ENCODE measurements around the gene MBNL1.

Gene MBNL1

DNA sequence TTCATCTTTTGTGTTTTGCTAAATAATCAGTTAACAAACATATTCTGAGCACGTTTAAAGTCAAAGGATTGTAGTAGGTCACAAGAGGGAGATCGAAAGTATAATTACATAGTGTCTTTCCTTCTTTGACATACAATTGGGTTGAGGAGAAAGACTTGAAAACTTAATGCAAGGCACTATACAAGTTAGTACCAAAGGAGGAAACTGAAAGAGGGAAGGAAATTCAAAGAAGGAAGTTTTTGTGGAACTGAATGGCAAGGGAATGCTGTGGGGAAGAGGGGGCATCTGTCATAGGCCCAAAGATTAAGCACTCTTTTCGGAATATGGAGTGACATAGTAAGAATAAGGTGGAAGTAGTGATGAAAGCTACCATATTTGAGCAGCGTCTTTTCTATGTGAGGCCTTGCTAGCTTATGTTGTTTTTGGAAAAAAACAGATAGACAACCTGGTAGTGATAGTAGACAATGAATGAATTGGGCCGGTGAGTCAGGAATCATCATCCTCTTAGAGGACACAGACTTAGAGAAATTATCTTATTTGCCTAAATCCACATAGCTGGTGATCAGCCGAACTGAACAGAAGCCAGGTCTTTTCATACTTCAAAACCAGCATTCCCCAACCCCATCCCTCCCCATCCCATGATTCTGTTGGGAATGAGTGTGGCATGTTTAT is 10.2 kb downstream of the MBNL1 start:
- no peak for FAIRE-seq

DNA sequence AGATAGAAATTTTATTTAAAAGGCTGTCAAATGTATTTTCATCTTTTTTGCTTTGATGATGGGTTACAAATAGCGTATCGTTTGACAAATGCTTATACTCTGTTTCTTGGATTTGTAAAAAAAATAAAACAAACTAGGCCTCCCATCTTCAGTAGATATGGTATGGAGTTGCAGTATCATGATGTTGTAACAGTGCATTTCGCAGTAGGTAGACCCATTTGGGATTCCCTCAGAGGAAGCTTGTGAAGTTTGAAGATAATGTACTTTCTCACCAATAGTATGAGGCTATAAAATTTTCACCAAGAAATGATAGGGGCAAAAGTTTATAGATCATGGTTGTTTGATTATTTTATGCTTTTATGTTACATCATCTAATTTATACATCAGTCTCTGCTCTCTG is 10.8 kb downstream of the MBNL1 start:
- FAIRE-seq, result no peak

DNA sequence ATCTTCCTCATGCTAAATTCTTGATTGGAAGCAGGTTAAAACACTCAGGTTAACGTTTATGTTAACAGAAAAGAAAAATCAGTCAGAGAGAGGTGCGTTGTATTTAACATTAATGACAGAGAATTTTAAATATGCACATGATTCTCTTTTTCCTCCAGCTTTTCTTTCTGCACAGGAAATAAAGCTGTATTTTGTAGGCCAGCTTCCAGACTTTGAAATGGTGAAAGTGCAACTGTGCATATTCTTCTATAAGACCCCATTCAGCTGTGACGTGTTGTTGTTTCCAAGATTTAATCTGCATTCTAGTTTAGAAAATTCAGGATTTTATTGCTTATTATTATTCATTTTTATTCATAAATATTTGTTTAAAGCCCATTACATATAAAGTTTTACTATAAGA is 11.8 kb downstream of the MBNL1 start:
- no peak for FAIRE-seq

DNA sequence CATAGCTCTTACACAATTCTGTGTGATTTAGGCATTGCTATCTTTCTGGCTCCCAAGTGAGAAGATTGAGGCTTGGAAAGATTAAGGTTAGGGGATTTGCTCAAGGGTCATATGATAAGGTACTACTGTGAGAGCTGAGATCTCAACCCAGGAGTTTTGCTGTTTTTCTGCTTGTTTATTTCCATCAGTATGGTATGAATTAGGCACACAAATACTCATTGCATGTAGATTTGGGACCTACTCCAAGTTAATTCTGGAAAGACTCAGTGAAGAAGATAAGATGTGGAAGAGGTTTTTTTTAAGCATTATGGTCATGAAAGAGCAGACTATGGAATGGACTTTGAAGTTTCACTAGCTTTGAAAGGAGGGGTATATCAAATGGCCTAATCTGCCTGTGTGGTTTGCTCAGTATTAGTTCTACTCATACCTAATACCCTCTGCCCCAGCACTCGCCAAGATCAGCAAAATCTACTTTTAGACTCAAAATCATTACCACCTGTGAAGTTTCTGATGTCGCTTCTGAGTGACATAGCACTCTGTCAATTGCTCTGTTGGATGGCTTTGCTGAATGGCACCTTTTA is 12.5 kb downstream of the MBNL1 start:
- FAIRE-seq, result no peak

DNA sequence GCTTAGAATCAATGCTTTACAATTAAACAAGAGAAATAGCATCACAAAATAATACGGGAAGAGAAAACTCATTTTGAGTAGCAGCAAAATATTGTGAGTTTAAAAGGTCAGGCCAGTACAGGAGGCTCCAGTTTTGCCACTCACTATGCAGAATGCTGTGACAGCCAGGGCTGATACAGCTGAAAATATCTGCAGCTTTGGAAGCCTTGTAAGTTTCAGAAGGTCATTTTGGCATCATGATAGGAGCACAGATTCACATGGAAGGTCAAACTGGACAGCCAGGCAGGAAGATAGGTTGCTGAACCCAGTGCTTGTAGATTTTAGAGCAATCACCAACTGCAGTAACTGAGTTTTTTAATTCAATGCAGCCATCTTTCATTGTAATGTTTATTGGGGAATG is 14.1 kb downstream of the MBNL1 start:
- FAIRE-seq, result no peak

DNA sequence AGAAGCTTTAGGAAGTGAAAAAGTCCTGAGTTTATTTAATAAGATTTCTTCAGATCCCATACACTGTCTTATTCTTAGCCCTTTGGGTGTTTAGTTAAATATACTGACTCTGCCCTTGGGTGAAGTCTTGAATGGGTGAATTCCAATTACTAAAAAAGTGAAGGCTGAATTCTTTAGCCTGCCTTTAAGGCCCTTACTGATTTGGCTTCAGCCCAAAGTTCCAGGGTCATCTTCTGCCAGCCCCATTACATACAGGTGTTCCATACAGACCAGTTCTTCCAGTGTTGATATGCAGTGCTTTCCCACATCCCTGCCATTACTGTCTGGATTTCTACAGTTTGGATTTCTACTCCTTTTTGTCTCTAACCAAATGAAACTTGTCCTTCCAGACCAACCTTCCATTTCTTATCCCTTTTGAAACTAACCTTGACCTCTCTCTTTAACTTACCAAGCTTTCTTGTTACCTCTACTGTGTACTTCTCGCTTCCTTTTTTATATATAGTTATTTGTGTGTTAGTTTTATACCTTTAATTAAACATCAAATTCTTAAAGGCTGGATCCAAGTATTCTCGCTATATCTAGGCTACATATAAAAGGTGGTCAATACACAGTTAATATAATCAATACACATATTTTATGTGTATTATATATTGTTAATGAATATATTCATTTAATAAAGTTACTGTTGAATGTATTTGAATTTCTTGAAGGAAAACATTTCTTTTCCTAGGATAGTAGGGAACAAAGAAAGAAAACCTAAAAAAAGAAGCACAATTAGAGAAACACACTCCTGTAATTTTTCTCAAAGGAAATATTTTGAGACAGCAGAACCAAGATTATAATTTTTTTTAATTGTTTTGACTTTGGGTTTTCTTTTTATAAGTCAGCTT is 15.0 kb downstream of the MBNL1 start:
- no peak for FAIRE-seq

DNA sequence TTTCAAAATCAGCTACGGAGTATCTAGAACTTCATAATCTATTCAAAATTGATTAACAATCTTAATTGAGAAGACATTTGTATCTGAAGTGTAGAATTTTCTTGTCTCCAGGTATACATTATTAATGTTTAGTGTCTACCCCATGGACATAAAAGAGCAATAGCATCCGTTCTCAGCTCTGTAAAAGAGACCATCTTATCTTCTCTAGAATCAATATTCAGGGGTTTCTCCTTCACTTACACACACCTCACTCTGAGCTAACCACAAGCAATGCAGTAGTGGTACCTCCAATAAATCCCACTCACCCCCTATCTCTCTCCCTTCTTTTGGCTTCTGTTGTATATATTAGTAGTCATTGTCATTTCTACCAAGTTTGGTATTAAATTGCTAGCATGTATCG is 16.2 kb downstream of the MBNL1 start:
- FAIRE-seq, result no peak

DNA sequence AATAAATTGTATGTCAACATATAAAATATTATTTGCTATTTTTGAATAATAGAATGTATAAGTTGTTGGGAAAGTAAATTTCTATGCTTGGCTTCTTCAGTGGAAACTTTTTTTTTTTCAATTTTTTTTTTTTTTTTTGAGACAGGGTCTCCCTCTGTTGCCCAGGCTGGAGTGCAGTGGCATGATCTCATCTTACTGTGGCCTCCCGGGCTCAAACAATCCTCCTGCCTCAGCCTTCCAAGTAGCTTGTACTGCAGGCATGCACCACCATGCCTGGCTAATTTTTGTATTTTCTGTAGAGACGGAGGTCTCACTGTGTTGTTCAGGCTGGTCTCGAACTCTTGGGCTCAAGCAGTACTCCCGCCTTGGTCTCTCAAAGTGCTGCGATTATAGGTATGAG is 16.8 kb downstream of the MBNL1 start:
- FAIRE-seq, result no peak

DNA sequence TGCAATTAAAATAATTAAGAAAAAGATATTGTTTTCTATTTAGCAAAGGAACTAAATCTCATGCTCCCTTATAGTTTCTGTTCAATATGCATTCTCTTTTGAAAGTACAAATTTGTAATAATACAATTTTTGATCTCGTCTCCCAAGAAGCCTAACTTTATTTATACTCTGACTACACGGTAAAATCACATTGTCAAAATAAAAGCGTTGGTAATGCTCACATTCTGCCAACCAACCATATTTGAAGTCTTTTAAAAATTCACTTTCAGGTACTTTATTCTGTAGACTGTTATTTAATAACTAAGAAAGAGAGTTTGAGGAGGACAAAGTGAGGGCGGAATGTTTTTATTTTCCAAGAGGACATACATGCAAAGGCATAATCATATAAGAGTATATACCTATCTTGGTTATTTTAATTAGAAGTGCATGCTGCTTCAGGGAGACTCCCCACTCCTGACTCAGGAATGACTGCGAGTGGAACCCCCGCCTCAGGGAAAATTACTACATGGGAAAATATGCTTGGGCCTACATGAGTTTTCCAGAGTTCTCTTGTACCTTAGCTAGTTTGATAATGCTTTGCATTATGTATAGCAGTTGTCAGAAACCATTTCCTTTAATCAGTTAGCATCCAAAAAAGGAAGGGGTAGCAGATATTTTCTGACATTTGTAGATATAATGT is 19.3 kb downstream of the MBNL1 start:
- no peak for FAIRE-seq

DNA sequence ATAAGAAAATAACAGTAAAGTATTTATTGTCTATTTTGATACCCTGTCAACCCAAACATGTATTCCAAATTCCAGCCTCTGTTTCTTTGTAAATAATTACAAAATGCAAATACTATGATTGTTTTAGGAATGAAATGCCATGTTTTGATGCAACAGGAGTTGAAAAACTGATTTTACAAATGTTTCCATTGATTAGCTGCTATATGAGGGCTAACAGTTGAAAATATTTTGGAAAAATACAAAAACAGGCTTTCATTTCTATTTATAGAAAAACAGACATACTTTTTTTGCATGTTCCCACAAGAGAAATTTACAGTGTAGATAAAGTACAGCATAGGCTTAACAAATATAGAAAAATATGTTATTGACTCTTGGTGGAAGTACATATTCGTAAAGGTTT is 20.0 kb downstream of the MBNL1 start:
- FAIRE-seq, result no peak

DNA sequence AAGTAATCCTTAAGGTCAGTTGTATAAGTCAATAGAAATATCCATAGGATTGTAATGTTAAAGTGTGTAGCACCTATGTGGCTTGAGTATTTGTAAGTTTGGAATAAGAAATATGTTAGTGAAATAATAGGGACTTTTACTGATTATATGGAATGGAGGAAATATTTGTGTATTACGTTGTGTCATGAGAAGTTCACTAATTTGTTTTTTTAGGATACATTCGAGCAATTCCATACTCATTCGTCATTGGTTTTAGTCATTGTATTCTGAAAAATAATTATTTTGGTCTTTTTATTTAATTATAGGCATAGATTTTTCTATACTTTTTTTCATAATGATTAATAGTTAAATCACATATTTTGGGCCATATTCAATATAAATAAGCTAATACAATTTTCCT is 21.0 kb downstream of the MBNL1 start:
- FAIRE-seq, result no peak

DNA sequence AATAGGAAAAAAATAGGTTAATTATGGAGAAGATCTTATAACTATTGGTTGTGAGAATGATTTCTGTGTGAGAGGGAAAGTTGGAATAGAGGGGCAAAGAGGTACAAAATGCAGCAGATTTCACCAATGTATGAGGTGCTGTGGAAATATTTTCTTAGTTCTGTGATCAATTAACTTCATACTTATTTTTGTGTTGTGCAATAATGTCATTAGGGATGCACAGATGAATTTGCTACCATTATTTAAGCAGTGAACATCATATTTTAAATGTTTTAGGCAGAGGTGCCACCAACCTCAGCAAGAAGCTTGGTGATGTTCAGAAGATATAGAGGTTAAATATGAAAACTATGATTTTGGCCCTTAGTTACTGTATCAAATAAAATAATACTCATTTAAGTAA is 21.6 kb downstream of the MBNL1 start:
- FAIRE-seq, result no peak

DNA sequence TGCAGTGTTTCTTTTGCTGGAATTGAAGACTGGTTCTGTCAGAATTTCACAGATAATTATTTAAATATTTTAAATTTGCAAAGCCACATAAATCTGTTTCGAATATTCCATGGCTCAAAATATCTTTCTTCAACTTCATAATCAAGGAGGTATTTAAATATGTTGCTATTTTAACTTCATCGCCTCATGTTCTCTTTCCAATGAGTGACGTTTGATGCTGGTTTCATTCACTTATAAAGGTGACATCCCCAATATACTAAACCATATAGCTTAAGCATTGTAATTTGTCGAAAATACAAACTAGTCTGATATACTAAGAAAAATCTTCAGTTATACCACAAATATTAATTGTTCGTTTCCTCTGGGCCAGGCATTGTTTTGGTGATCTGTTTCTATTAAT is 22.5 kb downstream of the MBNL1 start:
- no peak for FAIRE-seq

DNA sequence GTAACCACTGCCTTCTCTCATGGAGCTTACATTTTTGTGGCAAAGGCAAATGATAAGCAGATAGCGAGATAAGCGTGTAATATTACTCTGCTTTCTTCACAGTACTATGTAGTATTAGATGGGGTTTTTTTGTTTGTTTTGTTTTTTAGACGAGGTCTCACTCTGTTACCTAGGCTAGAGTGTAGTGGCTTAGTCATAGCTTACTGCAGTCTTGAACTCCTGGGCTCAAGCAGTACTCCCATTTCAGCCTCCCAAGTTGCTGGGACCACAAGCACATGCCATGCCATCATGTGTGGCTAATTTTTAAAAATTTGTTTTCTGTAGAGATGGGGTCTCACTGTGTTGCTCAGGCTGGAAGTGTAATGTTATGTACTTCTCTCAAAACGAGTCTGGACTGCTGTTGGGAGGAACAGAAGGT is 22.9 kb downstream of the MBNL1 start:
- FAIRE-seq, result no peak

DNA sequence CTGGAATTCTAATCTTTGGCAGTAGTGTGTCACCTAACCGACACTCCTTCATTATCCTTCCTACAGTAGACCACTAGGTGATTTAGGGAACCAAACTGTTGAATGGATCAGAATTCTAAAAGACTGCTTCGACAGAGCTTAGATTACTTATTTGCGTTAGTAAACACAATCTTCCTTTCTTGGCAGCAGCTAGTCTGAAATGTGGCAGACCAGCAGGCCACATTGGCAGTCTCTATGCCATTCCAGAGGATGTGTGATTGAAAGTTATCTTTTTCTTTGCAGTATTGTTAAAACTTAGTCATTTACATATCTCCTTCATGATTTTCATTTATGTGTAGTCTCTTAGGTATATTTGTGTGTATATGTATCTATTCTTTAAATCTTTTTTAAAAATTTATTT is 23.6 kb downstream of the MBNL1 start:
- no peak for FAIRE-seq

DNA sequence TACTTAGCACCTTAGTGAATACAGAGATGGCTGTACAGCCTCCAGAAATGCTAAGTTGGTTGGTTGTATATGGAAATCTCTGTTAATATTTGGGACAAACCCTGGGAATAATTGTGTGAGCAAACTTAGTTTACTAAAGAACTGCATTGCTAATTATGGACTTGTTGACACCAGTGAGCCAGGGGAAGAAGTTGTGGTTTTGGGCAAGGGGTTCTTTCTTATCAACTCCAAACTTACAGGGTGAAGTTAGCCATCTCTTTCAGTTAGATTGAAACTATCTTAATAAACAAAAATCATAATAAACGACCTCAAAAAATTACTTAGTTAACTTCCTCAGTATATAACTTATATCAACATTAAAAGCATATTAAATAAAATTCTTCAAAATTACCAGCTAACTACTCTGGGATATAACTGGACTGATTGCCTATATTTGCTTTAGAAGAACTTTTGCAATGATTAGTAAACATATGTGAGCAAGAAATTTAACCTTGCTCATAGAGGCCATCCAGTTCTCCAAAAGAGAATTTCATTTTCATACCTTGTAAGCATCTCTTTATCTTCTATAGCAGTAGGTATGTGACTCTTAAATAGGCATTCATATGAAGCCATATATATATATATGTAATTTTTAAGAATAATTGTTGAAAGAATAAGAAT is 24.7 kb downstream of the MBNL1 start:
- no peak for FAIRE-seq

DNA sequence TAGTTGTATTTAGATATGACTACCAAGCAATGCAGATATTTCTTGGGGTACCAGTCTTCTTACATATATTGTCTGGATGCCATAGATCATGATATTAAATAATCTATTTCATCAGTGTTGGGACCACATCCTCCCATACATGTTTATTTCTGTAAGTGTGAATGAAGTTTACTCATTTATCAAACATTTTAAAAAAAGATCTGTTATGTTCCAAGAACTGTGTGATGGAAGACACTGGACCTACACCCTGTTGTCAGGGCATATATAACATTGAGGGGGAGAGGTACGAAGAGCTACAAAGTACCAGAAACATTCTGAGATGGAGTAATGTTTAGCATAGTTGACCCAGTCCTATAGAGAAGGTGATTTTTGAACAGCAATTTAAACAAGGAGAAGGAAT is 26.6 kb downstream of the MBNL1 start:
- FAIRE-seq, result no peak

DNA sequence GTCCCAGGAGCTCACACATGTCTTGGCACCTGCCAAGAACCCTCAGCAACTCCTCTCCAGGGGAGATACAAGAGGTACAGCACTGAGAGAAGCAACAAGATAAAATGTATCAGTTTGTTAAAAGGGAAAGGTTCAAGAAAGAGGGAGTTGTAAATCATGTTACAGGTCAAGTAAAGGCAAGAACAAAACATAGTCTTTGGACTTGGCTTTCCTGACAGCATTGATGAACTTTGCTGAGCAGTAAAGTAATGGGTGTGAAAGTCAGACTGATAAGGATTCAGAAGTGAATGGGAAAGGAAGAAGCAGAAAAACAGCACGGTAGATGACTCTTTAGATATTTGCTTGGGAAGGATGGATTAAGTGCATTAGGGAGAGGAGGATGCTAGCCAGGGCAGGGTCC is 27.1 kb downstream of the MBNL1 start:
- no peak for FAIRE-seq

DNA sequence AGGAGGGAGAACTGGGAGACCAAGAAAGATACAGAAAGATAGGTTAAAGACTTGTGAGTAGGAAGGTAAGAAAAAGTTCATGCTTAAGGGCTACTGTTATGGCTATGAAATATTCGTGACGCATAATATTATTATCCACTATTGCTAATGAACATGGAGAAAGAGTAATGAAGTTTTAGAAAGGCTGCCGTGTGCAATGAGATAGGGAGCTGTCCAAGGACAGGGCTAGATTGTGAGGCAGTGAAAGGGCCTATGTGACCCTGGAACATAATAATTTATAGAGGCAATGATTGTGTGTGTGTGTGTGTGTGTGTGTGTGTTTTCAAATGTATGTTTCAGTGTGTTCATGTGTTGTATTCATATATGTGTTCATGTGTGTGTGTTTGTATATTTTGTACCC is 27.7 kb downstream of the MBNL1 start:
- FAIRE-seq, result no peak

DNA sequence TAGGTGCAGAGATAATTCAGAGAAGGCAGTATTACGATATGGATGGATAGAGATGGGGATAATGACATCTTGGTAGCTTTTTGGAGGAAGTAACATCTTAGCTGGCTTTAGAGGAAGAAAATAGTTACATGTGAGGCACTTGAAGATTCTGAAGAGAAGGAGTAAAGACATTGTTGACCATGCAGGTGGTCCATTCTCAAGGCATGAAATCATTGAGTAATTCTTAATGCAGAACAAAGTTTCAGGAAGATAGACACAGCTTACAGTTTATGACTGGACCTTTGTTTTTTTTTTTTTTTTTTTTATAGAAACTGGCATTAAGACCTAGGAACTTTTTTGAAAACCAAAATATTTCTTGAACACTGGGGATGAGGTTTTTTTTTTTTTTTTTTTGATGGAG is 28.2 kb downstream of the MBNL1 start:
- FAIRE-seq, result no peak

DNA sequence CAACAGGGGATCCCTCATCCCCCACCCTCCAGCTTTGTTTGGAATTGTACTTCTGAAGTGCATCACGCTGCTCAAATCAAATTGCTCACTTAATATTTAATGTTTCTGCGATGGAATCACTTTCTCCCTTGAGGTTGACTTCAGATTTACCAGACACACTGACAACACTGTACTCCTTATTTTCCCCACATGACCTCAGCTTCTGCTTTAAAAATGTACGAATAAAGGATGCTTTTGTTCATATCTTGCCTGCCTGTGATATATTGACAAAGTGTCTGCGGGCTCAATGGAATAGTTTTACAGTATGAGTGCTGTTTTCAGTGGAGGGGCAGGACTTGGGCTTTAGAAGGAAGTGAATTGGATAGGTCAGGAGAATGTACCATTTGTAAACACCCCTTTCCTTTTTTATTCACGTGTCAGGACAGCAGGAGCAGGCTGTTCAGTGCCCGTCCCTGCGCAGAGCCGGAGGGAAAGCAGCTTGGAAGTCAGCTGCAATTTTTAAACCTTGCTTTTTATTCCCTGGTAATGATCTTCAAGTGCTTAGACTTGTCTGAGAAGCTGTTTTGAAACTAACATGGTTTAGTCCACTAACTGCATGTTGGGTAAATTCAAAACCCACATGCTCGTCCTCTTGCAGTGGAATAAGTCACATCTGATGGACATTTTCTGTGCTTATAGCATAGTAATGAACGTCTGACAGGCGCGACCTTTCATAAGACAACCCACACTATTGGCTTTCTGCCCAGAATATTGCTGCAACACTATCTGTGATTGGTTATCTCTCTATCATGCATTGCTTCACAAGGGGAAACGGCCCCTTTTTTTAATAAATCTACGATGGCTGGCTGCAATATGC is 29.9 kb downstream of the MBNL1 start:
- FAIRE-seq, result no peak

All from TTC549 (cell line).